HL-60 (cell line): ENCODE measurements around the gene SPP1.

Source experiments
- DNase-seq, 2 experiments: peaks; one replicate each; pipeline ENCODE4 v3.0.0-alpha.2; 2010 to 2020; ENCODE audit warnings: low read depth in 1 of 2, low spot score in 1 of 2
- H3K27ac ChIP-seq: fragments of 250-450 bp; sonication (Bioruptor Pico); replicated peaks from 2 replicates; pipeline ENCODE4 v1.5.1; 2020; ENCODE audit warnings: mild to moderate bottlenecking, moderate library complexity
- H3K27me3 ChIP-seq: fragments of 250-450 bp; sonication (Bioruptor Pico); 2 replicates; pipeline ENCODE4 v1.5.1; 2021; ENCODE audit warnings: mild to moderate bottlenecking, moderate library complexity; ENCODE audit not compliant: insufficient read depth, poor library complexity, severe bottlenecking
- H3K4me3 ChIP-seq: replicated peaks from 2 replicates; pipeline ENCODE4 v1.5.1; 2011; ENCODE audit warnings: mild to moderate bottlenecking, control low read depth, low read length; ENCODE audit not compliant: insufficient read depth
- CTCF ChIP-seq: IDR thresholded peaks from one replicate; pipeline ENCODE4 v1.5.1; 2011; ENCODE audit warnings: low read length, control low read depth, inconsistent platforms; ENCODE audit not compliant: insufficient read depth
- GABPA ChIP-seq: IDR thresholded peaks from 2 replicates; pipeline ENCODE4 v1.6.1; 2012; ENCODE audit warnings: low read depth
- POLR2AphosphoS5 ChIP-seq: IDR thresholded peaks from 2 replicates; pipeline ENCODE4 v1.6.1; 2012; ENCODE audit warnings: low read depth
- REST ChIP-seq: IDR thresholded peaks from 2 replicates; pipeline ENCODE4 v1.6.1; 2012; ENCODE audit warnings: low read depth; ENCODE audit not compliant: insufficient replicate concordance
- SPI1 ChIP-seq: IDR thresholded peaks from 2 replicates; pipeline ENCODE4 v1.6.1; 2012; ENCODE audit warnings: low read depth, mild to moderate bottlenecking, borderline replicate concordance

The SPP1 gene

GRCh38 chr4:87931932-87932331, 43.6 kb upstream of the SPP1 start:
- no peak overlapping the region for H3K4me3 ChIP-seq
- no peak for TF ChIP-seq REST
- no peak for TF ChIP-seq POLR2AphosphoS5
- no peak for TF ChIP-seq SPI1
- TF ChIP-seq GABPA, result no peak
- TF ChIP-seq CTCF, result no peak
- H3K27me3 ChIP-seq, result no peaks in the 10 kb centered on the region
- no peak overlapping the region for H3K27ac ChIP-seq
- no peak for DNase-seq

- no peak overlapping the region for H3K4me3 ChIP-seq
- DNase-seq, result no peak
Observed at GRCh38 chr4:87932718-87933141, 42.8 kb upstream of the SPP1 start.

GRCh38 chr4:87933337-87933736, 42.2 kb upstream of the SPP1 start:
- TF ChIP-seq SPI1, result no peak
- no peak for TF ChIP-seq GABPA
- DNase-seq, result no peak
- Histone ChIP-seq H3K27me3 (no peaks in the 10 kb centered on the region), H3K27ac (no peak overlapping the region), H3K4me3 (no peak overlapping the region)

More at GRCh38 chr4:87932718-87933141, 42.8 kb upstream of the SPP1 start:
- Histone ChIP-seq H3K27ac (no peak overlapping the region), H3K27me3 (no peaks in the 10 kb centered on the region)
- TF ChIP-seq POLR2AphosphoS5 (no peak), REST (no peak), GABPA (no peak)

GRCh38 chr4:87934157-87934704, 41.3 kb upstream of the SPP1 start:
- Histone ChIP-seq H3K27ac (no peak overlapping the region), H3K27me3 (no peaks in the 10 kb centered on the region), H3K4me3 (no peak overlapping the region)
- no peak for DNase-seq
- TF ChIP-seq REST (no peak), GABPA (no peak), CTCF (no peak), POLR2AphosphoS5 (no peak), SPI1 (no peak)
